Activated CD4-positive, CD25-positive, alpha-beta regulatory T cell treated with anti-CD3 and anti-CD28 coated beads, Interleukin-2, amount 50 U/mL, for 16 hours (primary cell): ENCODE data around the gene KCMF1.

Experiments
- DNase-seq: peaks from one replicate; pipeline ENCODE4 v3.0.0-alpha.2; 2020; ENCODE audit warnings: low read depth, low spot score

The KCMF1 gene

GRCh38 chr2:85078536-85078935 lies 107.6 kb downstream of the KCMF1 start:
- no peak for DNase-seq

GRCh38 chr2:85083092-85083491 lies 112.1 kb downstream of the KCMF1 start:
- DNase-seq: no peak

- no peak for DNase-seq
These were observed 114.6 kb downstream of the KCMF1 start for GRCh38 chr2:85085563-85085962.

- DNase-seq: no peak
These were observed 116.6 kb downstream of the KCMF1 start for GRCh38 chr2:85087541-85087940.

GRCh38 chr2:85088921-85089320 lies 118.0 kb downstream of the KCMF1 start:
- no peak for DNase-seq

DNA sequence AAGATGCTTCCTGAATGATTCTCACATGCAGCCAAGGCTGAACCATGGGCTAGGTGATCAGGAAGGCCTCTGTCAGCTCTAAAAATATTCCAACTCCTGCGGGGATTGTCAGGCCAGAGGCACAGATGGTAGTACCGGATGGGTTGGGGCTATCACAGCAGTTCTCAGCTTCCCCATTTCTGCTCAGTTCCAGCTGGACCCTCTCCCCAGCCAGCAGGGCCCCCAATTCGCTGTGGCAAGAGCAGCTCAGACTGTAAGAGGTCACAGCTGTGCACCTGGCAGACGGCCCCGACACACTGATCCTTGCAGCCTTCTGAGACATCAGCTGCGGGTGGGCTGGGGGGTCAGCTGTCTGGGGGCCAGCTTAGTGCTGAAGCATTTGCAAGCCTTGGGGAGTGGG lies 118.6 kb downstream of the KCMF1 start:
- no peak for DNase-seq

DNA sequence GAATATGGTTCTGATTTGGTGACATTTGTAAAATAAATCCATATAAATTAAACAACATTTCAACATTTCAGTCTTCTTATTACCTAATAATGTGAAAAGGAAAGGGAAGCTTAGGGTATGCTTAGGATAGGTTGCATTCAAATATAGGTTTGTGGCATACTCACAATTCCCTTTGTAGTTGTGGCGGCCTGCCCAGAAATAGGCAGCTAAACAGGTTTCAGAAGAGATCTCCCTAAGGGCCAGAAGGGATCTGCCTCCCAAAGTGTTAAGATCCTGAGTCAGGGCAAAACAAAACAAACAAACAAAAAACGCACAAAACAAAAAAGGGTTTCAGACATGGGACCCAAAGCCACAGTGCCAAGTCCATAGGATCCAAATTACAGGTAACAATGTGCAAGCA lies 120.9 kb downstream of the KCMF1 start:
- no peak for DNase-seq

GRCh38 chr2:85095094-85095493 lies 124.1 kb downstream of the KCMF1 start:
- DNase-seq: no peak

DNA sequence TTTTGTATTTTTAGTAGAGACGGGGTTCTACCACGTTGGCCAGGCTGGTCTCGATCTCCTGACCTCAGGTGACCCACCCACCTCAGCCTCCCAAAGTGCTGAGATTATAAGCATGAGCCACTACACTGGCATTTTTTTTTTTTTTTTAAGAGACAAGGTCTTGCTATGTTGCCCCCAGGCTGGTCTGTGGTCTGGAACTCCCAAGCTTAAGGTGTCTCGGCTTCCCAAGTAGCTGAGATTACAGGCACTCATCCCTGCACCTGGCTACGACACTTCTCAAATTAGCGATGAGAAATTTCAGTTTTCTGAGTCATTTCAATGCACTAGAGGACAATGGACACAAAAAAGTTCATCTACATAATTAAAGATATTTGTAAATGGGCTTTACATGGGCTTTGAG lies 125.7 kb downstream of the KCMF1 start:
- DNase-seq: no peak

DNA sequence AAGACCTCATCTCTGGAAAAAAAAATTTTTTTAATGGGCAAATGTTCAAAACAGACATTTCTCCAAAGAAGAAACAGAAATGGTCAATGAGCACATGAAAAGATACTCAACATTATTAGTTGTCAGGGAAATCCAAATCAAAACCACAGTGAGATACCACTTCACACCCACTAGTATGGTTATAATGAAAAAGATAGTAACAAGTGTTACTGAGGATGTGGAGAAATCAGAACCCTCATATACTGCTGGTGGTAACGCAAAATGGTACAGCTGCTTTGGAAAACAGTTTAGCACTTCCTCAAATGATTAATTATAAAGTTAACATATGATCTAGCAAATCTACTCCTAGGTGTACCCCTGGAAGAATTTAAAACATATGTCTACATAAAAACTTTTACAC lies 133.3 kb downstream of the KCMF1 start:
- no peak for DNase-seq

GRCh38 chr2:85106489-85107180 lies 135.7 kb downstream of the KCMF1 start:
- DNase-seq: no peak
